ENCODE data around the gene BRD3OS.

DNA sequence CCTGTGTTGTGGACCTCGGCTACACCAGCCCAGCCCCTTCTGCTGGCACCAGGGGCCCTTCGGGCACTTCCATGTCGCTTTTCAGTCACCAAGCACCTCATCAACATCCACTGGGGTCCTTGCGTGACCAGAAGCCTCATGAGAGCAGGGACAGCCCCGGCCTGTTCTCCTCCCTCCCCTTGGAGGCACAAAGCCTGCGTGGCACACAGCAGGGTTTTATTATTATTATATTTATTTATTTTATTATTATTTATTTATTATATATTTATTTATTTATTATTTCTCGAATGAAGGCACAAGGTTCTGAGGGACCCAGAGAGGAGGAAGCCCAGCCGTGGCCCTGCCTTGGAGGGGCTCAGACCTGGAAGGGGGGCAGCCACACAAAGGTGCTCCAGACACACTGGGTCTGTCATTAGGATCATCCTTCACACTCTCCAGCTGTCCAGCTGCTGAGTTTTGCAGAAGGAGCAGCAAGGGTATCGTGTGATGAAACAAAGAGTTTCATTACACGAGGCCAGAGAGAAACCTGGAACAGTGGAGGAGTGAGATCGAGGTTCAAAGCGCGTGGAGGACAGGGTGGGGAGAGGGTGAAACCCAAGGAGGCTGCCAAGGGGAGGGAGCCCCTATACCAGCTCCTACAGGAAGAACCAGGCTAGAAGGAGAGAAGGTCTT lies 38.4 kb upstream of the BRD3OS start:
- TF ChIP-seq CTCF (IDR thresholded peaks at IDR 0.05), result no peak
- TF ChIP-seq POLR2AphosphoS5 (IDR thresholded peaks at IDR 0.05), result no peak

Data from breast epithelium (tissue), 3 donors.